HG02588 (cell line): Measurements from ENCODE around the gene FAM3B.

Experiments used
- ATAC-seq: cut with Tn5 transposase; IDR thresholded peaks from one replicate; pipeline ENCODE4 v1.9.1; 2021; ENCODE audit warnings: mild to moderate bottlenecking, moderate library complexity; ENCODE audit not compliant: unreplicated experiment

FAM3B gene

GRCh38 chr21:41367945-41368734 is 51.5 kb downstream of the FAM3B start:
- ATAC-seq, result peak; percentile 64

GRCh38 chr21:41368735-41369104 is 52.1 kb downstream of the FAM3B start:
- ATAC-seq, result no peak

GRCh38 chr21:41369105-41369919 is 52.7 kb downstream of the FAM3B start:
- peak; percentile 36 for ATAC-seq

- ATAC-seq, result no peak
Observed at GRCh38 chr21:41369920-41370839, 53.6 kb downstream of the FAM3B start.

GRCh38 chr21:41370840-41371684 is 54.5 kb downstream of the FAM3B start:
- ATAC-seq, result no peak

GRCh38 chr21:41371685-41372030 is 55.1 kb downstream of the FAM3B start:
- ATAC-seq, result no peak

GRCh38 chr21:41373253-41373652 is 56.7 kb downstream of the FAM3B start:
- no peak for ATAC-seq

- no peak for ATAC-seq
Observed at GRCh38 chr21:41373763-41374162, 57.2 kb downstream of the FAM3B start.

GRCh38 chr21:41374177-41374712 is 57.6 kb downstream of the FAM3B start:
- ATAC-seq, result no peak

GRCh38 chr21:41374867-41375533 is 58.4 kb downstream of the FAM3B start:
- ATAC-seq, result no peak

GRCh38 chr21:41375875-41376274 is 59.3 kb downstream of the FAM3B start:
- no peak for ATAC-seq

- no peak for ATAC-seq
Observed at GRCh38 chr21:41377715-41378114, 61.1 kb downstream of the FAM3B start.

GRCh38 chr21:41378849-41379248 is 62.2 kb downstream of the FAM3B start:
- no peak for ATAC-seq

- no peak for ATAC-seq
Observed at GRCh38 chr21:41379901-41380300, 63.3 kb downstream of the FAM3B start.

- no peak for ATAC-seq
Observed at GRCh38 chr21:41381731-41382130, 65.1 kb downstream of the FAM3B start.

- ATAC-seq, result no peak
Observed at GRCh38 chr21:41387042-41387819, 70.6 kb downstream of the FAM3B start.

- ATAC-seq, result no peak
Observed at GRCh38 chr21:41387824-41388223, 71.2 kb downstream of the FAM3B start.

- ATAC-seq, result no peak
Observed at GRCh38 chr21:41388259-41388658, 71.7 kb downstream of the FAM3B start.
